Endothelial cell of umbilical vein (primary cell): ENCODE measurements around the gene DHDH. TPM values are rescaled to one million over a fixed set of nuclear protein-coding genes. Genes with fewer than 3 reads are reported as not detected.

Source experiments
- BruUV-seq: library from RNA; stranded (reverse); fragments of 400-500 nt; replicated peaks from 2 replicates; lab custom pipeline; 2021; lab: Mats Ljungman, UMichigan
- CTCF ChIA-PET: fragments of 300-600, 350-600 bp; sonication (Branson Sonifier 250); formaldehyde crosslinking; loops from one replicate; lab custom pipeline; 2021; ENCODE audit warnings: antibody characterized with exemption, inconsistent platforms; lab: Charles Lee
- POLR2A ChIA-PET: fragments of 300-600, 350-600 bp; sonication (Branson Sonifier 250); formaldehyde crosslinking; loops from one replicate; lab custom pipeline; 2021; ENCODE audit warnings: antibody characterized with exemption, inconsistent platforms; lab: Charles Lee
- DNase-seq: peaks from one replicate; pipeline ENCODE4 v3.0.0-alpha.2; 2011; ENCODE audit warnings: low read depth, low spot score
- FAIRE-seq: peaks from 2 replicates; lab custom pipeline; 2011; peaks lifted over from hg19 to GRCh38; lab: Jason Lieb, UNC
- H2AFZ ChIP-seq: 2 replicates; pipeline ENCODE4 v1.6.0; 2012; ENCODE audit warnings: low read depth, low read length, control low read depth, inconsistent platforms
- H3K27ac ChIP-seq: 2 replicates; pipeline ENCODE4 v1.5.1; 2011; ENCODE audit warnings: low read depth, mild to moderate bottlenecking, control low read depth, low read length, moderate library complexity; ENCODE audit not compliant: insufficient read depth
- H3K27me3 ChIP-seq, 2 experiments: 2 replicates each; pipeline versions ENCODE4 v1.6.0 to v1.6.1; 2011; ENCODE audit warnings: low read length in 2 of 2, mixed read lengths in 1 of 2; ENCODE audit not compliant: control insufficient read depth in 2 of 2, insufficient read depth in 2 of 2
- H3K36me3 ChIP-seq, 2 experiments: 2 replicates in 1 of 2; 3 replicates in 1 of 2; pipeline ENCODE4 v1.5.1; 2011; ENCODE audit warnings: low read length in 2 of 2, mild to moderate bottlenecking in 1 of 2, moderate library complexity in 1 of 2; ENCODE audit not compliant: control insufficient read depth in 2 of 2, insufficient read depth in 2 of 2; ENCODE audit errors: extremely low read depth in 1 of 2
- H3K4me1 ChIP-seq: 3 replicates; pipeline ENCODE4 v1.5.1; 2011; ENCODE audit warnings: mild to moderate bottlenecking, low read length; ENCODE audit not compliant: control insufficient read depth, insufficient read depth; ENCODE audit errors: extremely low read depth
- H3K4me2 ChIP-seq: 2 replicates; pipeline ENCODE4 v1.6.1; 2011; ENCODE audit warnings: low read length, control low read depth, mixed read lengths; ENCODE audit not compliant: insufficient read depth
- H3K4me3 ChIP-seq, 3 experiments: fragments of 200-600 bp in 1 of 3; sonication (generic), shearing (Covaris generic) in 1 of 3; replicated peaks in 1 of 3; 2 replicates each; pipeline ENCODE4 v1.5.1; 2011 to 2016; ENCODE audit warnings: control low read depth in 3 of 3, low read length in 3 of 3, mild to moderate bottlenecking in 2 of 3, inconsistent platforms in 1 of 3, low read depth in 1 of 3, moderate library complexity in 1 of 3; ENCODE audit not compliant: insufficient read depth in 1 of 3
- H3K79me2 ChIP-seq: 2 replicates; pipeline ENCODE4 v1.6.0; 2012; ENCODE audit warnings: low read length, inconsistent platforms; ENCODE audit not compliant: control insufficient read depth, insufficient read depth
- H3K9ac ChIP-seq: replicated peaks from 2 replicates; pipeline ENCODE3; 2011; ENCODE audit warnings: low read length, control low read depth; ENCODE audit not compliant: insufficient read depth; ENCODE audit errors: extremely low read depth
- H3K9me1 ChIP-seq: replicated peaks from 3 replicates; pipeline ENCODE4 v1.6.0; 2011; ENCODE audit warnings: mild to moderate bottlenecking, low read length; ENCODE audit not compliant: control insufficient read depth, insufficient read depth; ENCODE audit errors: extremely low read depth
- H3K9me3 ChIP-seq: replicated peaks from 2 replicates; pipeline ENCODE4 v1.5.1; 2012; ENCODE audit warnings: low read length, inconsistent platforms; ENCODE audit not compliant: control insufficient read depth, insufficient read depth
- H4K20me1 ChIP-seq: replicated peaks from 2 replicates; pipeline ENCODE3; 2011; ENCODE audit warnings: mild to moderate bottlenecking, low read length; ENCODE audit not compliant: control insufficient read depth, insufficient read depth; ENCODE audit errors: extremely low read depth
- EZH2 ChIP-seq: IDR thresholded peaks from 2 replicates; pipeline ENCODE4 v1.6.1; 2012; ENCODE audit warnings: borderline replicate concordance, low read depth, mild to moderate bottlenecking, moderate library complexity, low read length, inconsistent platforms; ENCODE audit not compliant: severe bottlenecking
- FOS ChIP-seq: IDR thresholded peaks from 2 replicates; pipeline ENCODE4 v1.6.1; 2011; ENCODE audit warnings: mild to moderate bottlenecking, low read length, moderate library complexity, borderline replicate concordance; ENCODE audit not compliant: insufficient read depth
- GATA2 ChIP-seq: IDR thresholded peaks from 2 replicates; pipeline ENCODE4 v1.7.0; 2011; ENCODE audit warnings: low read depth, mild to moderate bottlenecking, moderate library complexity, mixed read lengths, low read length; ENCODE audit not compliant: insufficient read length, insufficient read depth
- JUN ChIP-seq: IDR thresholded peaks from 2 replicates; pipeline ENCODE4 v1.6.1; 2011; ENCODE audit warnings: borderline replicate concordance, low read depth; ENCODE audit not compliant: insufficient read length, insufficient read depth
- MAX ChIP-seq: IDR thresholded peaks from 2 replicates; pipeline ENCODE4 v1.6.1; 2011; ENCODE audit not compliant: insufficient read depth, insufficient read length
- MYC ChIP-seq: IDR thresholded peaks from one replicate; pipeline ENCODE4 v1.6.1; 2011; ENCODE audit warnings: mild to moderate bottlenecking, low read depth, low read length
- POLR2A ChIP-seq: IDR thresholded peaks from 2 replicates; pipeline ENCODE4 v1.6.1; 2012; ENCODE audit warnings: low read depth, mild to moderate bottlenecking, control low read depth, low read length
- POLR2AphosphoS5 ChIP-seq: IDR thresholded peaks from 2 replicates; pipeline ENCODE4 v1.6.1; 2012; ENCODE audit warnings: low read depth, mild to moderate bottlenecking, control low read depth, low read length, moderate library complexity; ENCODE audit not compliant: insufficient read depth
- dilution Hi-C: fragments of 300-500 bp; cut with MboI; formaldehyde crosslinking; loops from one replicate; pipeline ENCODE4 v1.15.0; 2019; ENCODE audit warnings: low sequenced_read_pairs; ENCODE audit not compliant: extremely low pct_ligation_motif_present
- intact Hi-C: fragments of 100-400 bp; cut with micrococcal nuclease; formaldehyde crosslinking; loops from one replicate; pipeline ENCODE4 v1.10.0; 2022
- polyA plus RNA-seq, 4 experiments: library from polyadenylated mRNA; depleted of rRNA in 3 of 4; stranded (reverse) in 3 of 4; unstranded in 1 of 4; fragments of >200 nt; gene quantifications; 2 replicates each; pipeline versions ENCODE4 v1.2.1 to v1.2.3, GENCODE V29; 2011 to 2012; ENCODE audit warnings: missing spikeins in 1 of 4
- total RNA-seq: library from RNA; stranded (reverse); gene quantifications from 2 replicates; pipeline ENCODE4 v1.2.3, GENCODE V29; 2021
- TF ChIP-seq, protein P1 (sequence below), 2 donors: IDR thresholded peaks; 1 replicate in 1 of 2; 2 replicates in 1 of 2; pipeline ENCODE4 v1.5.1; 2011; ENCODE audit warnings: low read length in 2 of 2, mild to moderate bottlenecking in 2 of 2, moderate library complexity in 2 of 2, control low read depth in 1 of 2, inconsistent platforms in 1 of 2, low read depth in 1 of 2; ENCODE audit not compliant: insufficient read depth in 1 of 2; ENCODE audit errors: extremely low read depth in 1 of 2

The DHDH gene
- total and polyA plus RNA-seq, 2 donors (not counting 3 experiments of a cell fraction or from before 2014, with no cell fraction given): not detected

GRCh38 chr19:48899781-48900476 is 33.6 kb upstream of the DHDH start, which contains the start of gene NUCB1:
Gene NUCB1, plus strand, starts transcription at chr19:48900312. Its CDS starts 485 bp downstream, at chr19:48900797.
- peak; percentile 100 for FAIRE-seq

More at GRCh38 chr19:48899781-48900476, 33.6 kb upstream of the DHDH start, which contains the start of gene NUCB1:
- CTCF ChIA-PET: interaction anchor here (0.5 to 2.6 kb wide), 13 partner anchors 13 to 104 kb away, joined by 3 to 27 read pairs (median 5); partner anchors contain the start of genes DHDH and PPP1R15A
- Histone ChIP-seq H3K27me3 (peaks cover 2 to 7% of the 10 kb centered on the region in 2 experiments), H3K79me2 (peaks cover 12% of the 10 kb centered on the region), H3K9me1 (no peaks in the 10 kb centered on the region), H2AFZ (peak within 1 kb of the TSS; percentile 84), H3K9ac (peak within 1 kb of the TSS; percentile 69), H3K4me1 (peaks cover 12% of the 10 kb centered on the region), H3K9me3 (no peaks in the 10 kb centered on the region), H3K4me3 (peak within 1 kb of the TSS; percentile 62 to 84 (median 67)), H3K36me3 (peaks cover 0 to 5% of the 10 kb centered on the region in 2 experiments), H4K20me1 (no peaks in the 10 kb centered on the region), H3K4me2 (peak within 1 kb of the TSS; percentile 79), H3K27ac (peak within 1 kb of the TSS; percentile 49)
- peak; percentile 99 for DNase-seq
- no peak for TF ChIP-seq MAX
- TF ChIP-seq, protein P1, sequence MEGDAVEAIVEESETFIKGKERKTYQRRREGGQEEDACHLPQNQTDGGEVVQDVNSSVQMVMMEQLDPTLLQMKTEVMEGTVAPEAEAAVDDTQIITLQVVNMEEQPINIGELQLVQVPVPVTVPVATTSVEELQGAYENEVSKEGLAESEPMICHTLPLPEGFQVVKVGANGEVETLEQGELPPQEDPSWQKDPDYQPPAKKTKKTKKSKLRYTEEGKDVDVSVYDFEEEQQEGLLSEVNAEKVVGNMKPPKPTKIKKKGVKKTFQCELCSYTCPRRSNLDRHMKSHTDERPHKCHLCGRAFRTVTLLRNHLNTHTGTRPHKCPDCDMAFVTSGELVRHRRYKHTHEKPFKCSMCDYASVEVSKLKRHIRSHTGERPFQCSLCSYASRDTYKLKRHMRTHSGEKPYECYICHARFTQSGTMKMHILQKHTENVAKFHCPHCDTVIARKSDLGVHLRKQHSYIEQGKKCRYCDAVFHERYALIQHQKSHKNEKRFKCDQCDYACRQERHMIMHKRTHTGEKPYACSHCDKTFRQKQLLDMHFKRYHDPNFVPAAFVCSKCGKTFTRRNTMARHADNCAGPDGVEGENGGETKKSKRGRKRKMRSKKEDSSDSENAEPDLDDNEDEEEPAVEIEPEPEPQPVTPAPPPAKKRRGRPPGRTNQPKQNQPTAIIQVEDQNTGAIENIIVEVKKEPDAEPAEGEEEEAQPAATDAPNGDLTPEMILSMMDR (IDR thresholded peaks at IDR 0.05; ENCODE audit: extremely low read depth in 1 of 2, insufficient read depth in 1 of 2, low read depth in 1 of 2, low read length in 2 of 2): peak in 1 of 2 donors; percentile 33
- TF ChIP-seq MYC: no peak
- no peak for TF ChIP-seq GATA2
- no peak for TF ChIP-seq EZH2
- no peak for TF ChIP-seq JUN
- TF ChIP-seq POLR2AphosphoS5: peak; percentile 24
- no peak for TF ChIP-seq FOS
- peak; percentile 30 for TF ChIP-seq POLR2A
- POLR2A ChIA-PET: interaction anchor here (0.5 to 2.0 kb wide), 7 partner anchors 15 to 232 kb away, joined by 3 to 13 read pairs (median 5); partner anchors contain the start of genes BAX and PPP1R15A
- intact Hi-C loops (loop anchor here (2.0 kb wide), 3 partner anchors 27 to 65 kb away; partner anchors contain the start of genes BAX, FTL and PPP1R15A), dilution Hi-C loops (no loop called here)
- BruUV-seq: TSS peak; percentile 59
